Neural cell (in vitro differentiated cells): Measurements from ENCODE around the gene MAST1. TPM values are rescaled to one million over a fixed set of nuclear protein-coding genes. Genes with fewer than 3 reads are reported as not detected.

Experiments
- H2AFZ ChIP-seq: fragments of 200-600, 300-800 bp; sonication (generic), shearing (Covaris generic); 2 replicates; pipeline ENCODE4 v1.6.0; 2014; ENCODE audit warnings: low read depth, mild to moderate bottlenecking, antibody characterized with exemption, low read length, moderate library complexity
- H3F3A ChIP-seq: fragments of 200-600 bp; shearing (Covaris generic); 2 replicates; pipeline ENCODE4 v1.6.1; 2016; ENCODE audit warnings: mild to moderate bottlenecking, moderate library complexity, mixed read lengths, antibody characterized with exemption, low read length; ENCODE audit not compliant: insufficient read depth, poor library complexity, severe bottlenecking
- H3K27ac ChIP-seq: fragments of 200-600, 300-800 bp; sonication (generic), shearing (Covaris generic); 2 replicates; pipeline ENCODE4 v1.5.1; 2014; ENCODE audit warnings: mild to moderate bottlenecking, low read length, moderate library complexity
- H3K27me3 ChIP-seq: fragments of 300-800, 200-600 bp; sonication (generic), shearing (Covaris generic); 2 replicates; pipeline ENCODE4 v1.6.0; 2014; ENCODE audit warnings: mild to moderate bottlenecking, low read depth, low read length, moderate library complexity; ENCODE audit not compliant: insufficient read depth
- H3K36me3 ChIP-seq: fragments of 300-800, 200-600 bp; sonication (generic), shearing (Covaris generic); 2 replicates; pipeline ENCODE4 v1.5.1; 2014; ENCODE audit warnings: mild to moderate bottlenecking, antibody characterized with exemption, low read length, moderate library complexity; ENCODE audit not compliant: insufficient read depth
- H3K4me2 ChIP-seq: fragments of 300-800, 200-600 bp; sonication (generic), shearing (Covaris generic); 2 replicates; pipeline ENCODE4 v1.6.0; 2014; ENCODE audit warnings: mild to moderate bottlenecking, low read length
- H3K4me3 ChIP-seq: fragments of 300-800, 200-600 bp; sonication (generic), shearing (Covaris generic); 2 replicates; pipeline ENCODE4 v1.5.1; 2014; ENCODE audit warnings: mild to moderate bottlenecking, low read length, moderate library complexity
- H3K79me2 ChIP-seq: fragments of 200-600 bp; shearing (Covaris generic); replicated peaks from 2 replicates; pipeline ENCODE4 v1.6.0; 2014; ENCODE audit warnings: mild to moderate bottlenecking, low read length, moderate library complexity; ENCODE audit not compliant: insufficient read depth
- H3K9ac ChIP-seq: fragments of 300-800, 200-600 bp; sonication (generic), shearing (Covaris generic); 2 replicates; pipeline ENCODE4 v1.6.1; 2016; ENCODE audit warnings: mild to moderate bottlenecking, low read length, mixed read lengths
- H3K9me2 ChIP-seq: fragments of 200-600 bp; shearing (Covaris generic); 2 replicates; pipeline ENCODE4 v1.6.1; 2016; ENCODE audit warnings: mild to moderate bottlenecking, low read length, mixed read lengths; ENCODE audit not compliant: insufficient read depth
- H3K9me3 ChIP-seq: fragments of 200-600, 300-800 bp; sonication (generic), shearing (Covaris generic); 2 replicates; pipeline ENCODE4 v1.6.1; 2016; ENCODE audit warnings: mild to moderate bottlenecking, mixed run types, low read length, moderate library complexity, mixed read lengths
- H4K20me1 ChIP-seq: fragments of 200-600 bp; shearing (Covaris generic); 2 replicates; pipeline ENCODE4 v1.6.1; 2016; ENCODE audit warnings: mild to moderate bottlenecking, mixed run types; ENCODE audit not compliant: insufficient read depth
- EP300 ChIP-seq: fragments of 450-650 bp; conservative IDR thresholded peaks from 2 replicates; pipeline ENCODE4 v1.6.1; 2014; ENCODE audit warnings: antibody characterized with exemption, mild to moderate bottlenecking, moderate library complexity; ENCODE audit not compliant: poor library complexity, severe bottlenecking
- EZH2 ChIP-seq: fragments of 200-600, 300-800 bp; shearing (Covaris generic), sonication (generic); IDR thresholded peaks from 2 replicates; pipeline ENCODE4 v1.6.1; 2014; ENCODE audit warnings: antibody characterized with exemption, low read length, borderline replicate concordance, mild to moderate bottlenecking; ENCODE audit not compliant: insufficient read depth, poor library complexity, severe bottlenecking
- MXI1 ChIP-seq: fragments of 450-650 bp; conservative IDR thresholded peaks from 2 replicates; pipeline ENCODE4 v1.6.1; 2014; ENCODE audit warnings: antibody characterized with exemption, mild to moderate bottlenecking; ENCODE audit not compliant: poor library complexity, severe bottlenecking
- POLR2AphosphoS5 ChIP-seq: IDR thresholded peaks from 2 replicates; pipeline ENCODE4 v1.6.1; 2012
- RAD21 ChIP-seq: fragments of 450-650 bp; conservative IDR thresholded peaks from 2 replicates; pipeline ENCODE4 v1.6.1; 2014; ENCODE audit warnings: antibody characterized with exemption, mild to moderate bottlenecking, moderate library complexity
- SMC3 ChIP-seq: fragments of 450-650 bp; conservative IDR thresholded peaks from 2 replicates; pipeline ENCODE4 v1.6.1; 2014; ENCODE audit warnings: antibody characterized with exemption, mild to moderate bottlenecking, moderate library complexity; ENCODE audit not compliant: poor library complexity
- TAF1 ChIP-seq: IDR thresholded peaks from 2 replicates; pipeline ENCODE4 v1.6.1; 2012; ENCODE audit warnings: low read depth
- polyA plus RNA-seq: library from polyadenylated mRNA; depleted of rRNA; stranded (reverse); fragments of >200 nt; gene quantifications from 2 replicates; pipeline ENCODE4 v1.2.3, GENCODE V29; 2014
- TF ChIP-seq, protein P1 (sequence below): fragments of 450-650 bp; IDR thresholded peaks from 2 replicates; pipeline ENCODE4 v1.5.1; 2014; ENCODE audit warnings: antibody characterized with exemption, mild to moderate bottlenecking, moderate library complexity; ENCODE audit not compliant: poor library complexity, severe bottlenecking
- TF ChIP-seq, protein P2 (sequence below): IDR thresholded peaks from 2 replicates; pipeline ENCODE4 v1.6.1; 2012; ENCODE audit warnings: borderline replicate concordance

MAST1 gene
- polyA plus RNA-seq, 1 donor from 2014 or later: 65.0 TPM

DNA sequence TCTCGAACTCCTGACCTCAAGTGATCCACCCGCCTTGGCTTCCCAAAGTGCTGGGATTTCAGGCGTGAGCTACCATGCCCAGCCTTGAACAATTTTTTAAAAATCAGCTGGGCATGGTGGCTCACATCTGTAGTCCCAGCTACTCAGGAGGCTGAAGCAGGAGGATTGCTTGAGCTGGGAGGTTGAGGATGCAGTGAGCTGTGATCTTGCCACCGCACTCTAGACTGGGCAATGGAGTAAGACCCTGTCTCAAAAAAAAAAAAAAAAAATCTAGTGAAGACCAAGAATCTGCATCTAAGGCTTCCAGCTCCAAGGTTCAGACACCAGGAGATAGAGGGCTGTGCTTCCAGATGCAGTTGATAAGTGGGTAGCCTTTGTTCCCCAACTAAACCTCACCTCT lies 25.8 kb downstream of the MAST1 start:
- Histone ChIP-seq H3K36me3 (peaks cover 4% of the 10 kb centered on the region), H3K27ac (no peak overlapping the region), H3K4me2 (no peak overlapping the region), H3K9me3 (no peaks in the 10 kb centered on the region), H3F3A (no peaks in the 10 kb centered on the region), H3K9me2 (no peaks in the 10 kb centered on the region), H3K4me3 (no peak overlapping the region), H2AFZ (no peak overlapping the region), H3K79me2 (no peaks in the 10 kb centered on the region), H3K9ac (no peak overlapping the region), H4K20me1 (no peaks in the 10 kb centered on the region), H3K27me3 (no peaks in the 10 kb centered on the region)
- TF ChIP-seq TAF1: no peak
- TF ChIP-seq RAD21: no peak
- no peak for TF ChIP-seq EP300
- TF ChIP-seq POLR2AphosphoS5: no peak
- TF ChIP-seq EZH2: no peak
- no peak for TF ChIP-seq SMC3
- TF ChIP-seq, protein P1, sequence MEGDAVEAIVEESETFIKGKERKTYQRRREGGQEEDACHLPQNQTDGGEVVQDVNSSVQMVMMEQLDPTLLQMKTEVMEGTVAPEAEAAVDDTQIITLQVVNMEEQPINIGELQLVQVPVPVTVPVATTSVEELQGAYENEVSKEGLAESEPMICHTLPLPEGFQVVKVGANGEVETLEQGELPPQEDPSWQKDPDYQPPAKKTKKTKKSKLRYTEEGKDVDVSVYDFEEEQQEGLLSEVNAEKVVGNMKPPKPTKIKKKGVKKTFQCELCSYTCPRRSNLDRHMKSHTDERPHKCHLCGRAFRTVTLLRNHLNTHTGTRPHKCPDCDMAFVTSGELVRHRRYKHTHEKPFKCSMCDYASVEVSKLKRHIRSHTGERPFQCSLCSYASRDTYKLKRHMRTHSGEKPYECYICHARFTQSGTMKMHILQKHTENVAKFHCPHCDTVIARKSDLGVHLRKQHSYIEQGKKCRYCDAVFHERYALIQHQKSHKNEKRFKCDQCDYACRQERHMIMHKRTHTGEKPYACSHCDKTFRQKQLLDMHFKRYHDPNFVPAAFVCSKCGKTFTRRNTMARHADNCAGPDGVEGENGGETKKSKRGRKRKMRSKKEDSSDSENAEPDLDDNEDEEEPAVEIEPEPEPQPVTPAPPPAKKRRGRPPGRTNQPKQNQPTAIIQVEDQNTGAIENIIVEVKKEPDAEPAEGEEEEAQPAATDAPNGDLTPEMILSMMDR: no peak
- TF ChIP-seq, protein P2, sequence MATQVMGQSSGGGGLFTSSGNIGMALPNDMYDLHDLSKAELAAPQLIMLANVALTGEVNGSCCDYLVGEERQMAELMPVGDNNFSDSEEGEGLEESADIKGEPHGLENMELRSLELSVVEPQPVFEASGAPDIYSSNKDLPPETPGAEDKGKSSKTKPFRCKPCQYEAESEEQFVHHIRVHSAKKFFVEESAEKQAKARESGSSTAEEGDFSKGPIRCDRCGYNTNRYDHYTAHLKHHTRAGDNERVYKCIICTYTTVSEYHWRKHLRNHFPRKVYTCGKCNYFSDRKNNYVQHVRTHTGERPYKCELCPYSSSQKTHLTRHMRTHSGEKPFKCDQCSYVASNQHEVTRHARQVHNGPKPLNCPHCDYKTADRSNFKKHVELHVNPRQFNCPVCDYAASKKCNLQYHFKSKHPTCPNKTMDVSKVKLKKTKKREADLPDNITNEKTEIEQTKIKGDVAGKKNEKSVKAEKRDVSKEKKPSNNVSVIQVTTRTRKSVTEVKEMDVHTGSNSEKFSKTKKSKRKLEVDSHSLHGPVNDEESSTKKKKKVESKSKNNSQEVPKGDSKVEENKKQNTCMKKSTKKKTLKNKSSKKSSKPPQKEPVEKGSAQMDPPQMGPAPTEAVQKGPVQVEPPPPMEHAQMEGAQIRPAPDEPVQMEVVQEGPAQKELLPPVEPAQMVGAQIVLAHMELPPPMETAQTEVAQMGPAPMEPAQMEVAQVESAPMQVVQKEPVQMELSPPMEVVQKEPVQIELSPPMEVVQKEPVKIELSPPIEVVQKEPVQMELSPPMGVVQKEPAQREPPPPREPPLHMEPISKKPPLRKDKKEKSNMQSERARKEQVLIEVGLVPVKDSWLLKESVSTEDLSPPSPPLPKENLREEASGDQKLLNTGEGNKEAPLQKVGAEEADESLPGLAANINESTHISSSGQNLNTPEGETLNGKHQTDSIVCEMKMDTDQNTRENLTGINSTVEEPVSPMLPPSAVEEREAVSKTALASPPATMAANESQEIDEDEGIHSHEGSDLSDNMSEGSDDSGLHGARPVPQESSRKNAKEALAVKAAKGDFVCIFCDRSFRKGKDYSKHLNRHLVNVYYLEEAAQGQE: no peak
- no peak for TF ChIP-seq MXI1

DNA sequence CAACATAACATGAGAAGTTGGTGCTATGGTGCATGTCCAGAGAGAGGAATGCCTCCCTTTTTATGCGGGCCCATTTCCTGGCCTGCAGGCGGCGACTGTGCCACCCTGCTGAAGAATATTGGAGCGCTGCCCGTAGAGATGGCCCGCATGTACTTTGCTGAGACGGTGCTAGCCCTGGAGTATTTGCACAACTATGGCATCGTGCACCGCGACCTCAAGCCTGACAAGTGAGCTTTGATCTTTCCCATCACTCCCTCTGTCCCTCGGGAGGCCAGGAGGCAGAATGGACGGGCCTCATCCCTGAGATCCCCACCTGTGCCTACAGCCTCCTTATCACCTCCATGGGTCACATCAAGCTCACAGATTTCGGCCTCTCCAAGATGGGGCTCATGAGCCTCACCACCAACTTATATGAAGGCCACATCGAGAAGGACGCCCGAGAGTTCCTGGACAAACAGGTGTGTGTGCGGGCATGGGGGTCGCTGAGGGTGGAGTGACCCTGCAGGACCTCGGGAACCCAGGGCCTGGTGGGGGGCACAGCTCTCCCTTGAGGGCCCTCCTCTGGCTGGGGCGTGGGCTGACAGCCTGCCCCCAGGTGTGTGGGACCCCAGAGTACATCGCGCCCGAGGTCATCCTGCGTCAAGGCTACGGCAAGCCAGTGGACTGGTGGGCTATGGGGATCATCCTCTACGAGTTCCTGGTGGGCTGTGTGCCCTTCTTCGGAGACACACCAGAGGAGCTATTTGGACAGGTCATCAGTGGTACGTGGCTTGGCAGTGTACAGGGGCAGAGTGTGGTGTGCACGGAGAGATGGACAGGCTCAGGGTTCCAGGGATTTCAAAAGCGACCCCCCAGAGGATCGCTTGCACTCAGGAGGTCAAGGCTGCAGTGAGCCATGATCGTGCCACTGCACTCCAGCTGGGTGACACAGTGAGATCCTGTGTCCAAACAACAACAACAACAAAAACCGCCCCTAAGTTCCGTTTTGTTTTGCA lies 26.7 kb downstream of the MAST1 start:
- Histone ChIP-seq H3K27me3 (no peaks in the 10 kb centered on the region), H3K36me3 (peaks cover 4% of the 10 kb centered on the region), H3K9me3 (no peaks in the 10 kb centered on the region), H3K27ac (no peak overlapping the region), H3K79me2 (no peaks in the 10 kb centered on the region), H3K4me3 (no peak overlapping the region), H3K9me2 (no peaks in the 10 kb centered on the region), H4K20me1 (no peaks in the 10 kb centered on the region), H3K4me2 (no peak overlapping the region), H3F3A (no peaks in the 10 kb centered on the region), H2AFZ (no peak overlapping the region), H3K9ac (no peak overlapping the region)
- no peak for TF ChIP-seq POLR2AphosphoS5
- no peak for TF ChIP-seq RAD21
- TF ChIP-seq EZH2: no peak
- TF ChIP-seq SMC3: no peak
- no peak for TF ChIP-seq MXI1
- TF ChIP-seq, protein P1: no peak
